Calu3 (cell line): ENCODE measurements around the gene CACNA2D3. TPM values are rescaled to one million over a fixed set of nuclear protein-coding genes. Genes with fewer than 3 reads are reported as not detected.

Experiments used
- BruUV-seq: library from RNA; stranded (reverse); fragments of 400-500 nt; replicated peaks from 2 replicates; lab custom pipeline; 2021; lab: Mats Ljungman, UMichigan
- CTCF ChIA-PET: fragments of 300-600 bp; sonication (Branson Sonifier 250); formaldehyde crosslinking; loops from one replicate; lab custom pipeline; 2022; ENCODE audit warnings: antibody characterized with exemption; lab: Charles Lee
- DNase-seq: peaks from one replicate; pipeline ENCODE4 v3.0.0; 2022
- H3K27ac Mint-ChIP-seq: one replicate; pipeline ENCODE4 v1.8.0; 2022; ENCODE audit warnings: mixed read lengths; ENCODE audit not compliant: unreplicated experiment
- H3K27me3 Mint-ChIP-seq: one replicate; pipeline ENCODE4 v1.8.0; 2022; ENCODE audit warnings: mixed read lengths; ENCODE audit not compliant: unreplicated experiment
- H3K36me3 Mint-ChIP-seq: one replicate; pipeline ENCODE4 v1.8.0; 2022; ENCODE audit warnings: mild to moderate bottlenecking, moderate library complexity, mixed read lengths; ENCODE audit not compliant: insufficient read depth, unreplicated experiment
- H3K4me1 Mint-ChIP-seq: one replicate; pipeline ENCODE4 v1.8.0; 2022; ENCODE audit warnings: mild to moderate bottlenecking, low read depth, mixed read lengths; ENCODE audit not compliant: unreplicated experiment
- H3K4me3 Mint-ChIP-seq: one replicate; pipeline ENCODE4 v1.8.0; 2022; ENCODE audit warnings: mild to moderate bottlenecking, low read depth, moderate library complexity, mixed read lengths; ENCODE audit not compliant: unreplicated experiment
- H3K9me3 Mint-ChIP-seq: one replicate; pipeline ENCODE4 v1.8.0; 2022; ENCODE audit warnings: low read depth, mixed read lengths; ENCODE audit not compliant: unreplicated experiment
- CTCF ChIP-seq: fragments of 200-600 bp; IDR thresholded peaks from one replicate; pipeline ENCODE4 v1.8.0; 2022; ENCODE audit warnings: antibody characterized with exemption; ENCODE audit not compliant: unreplicated experiment
- intact Hi-C: fragments of 100-400 bp; cut with micrococcal nuclease; formaldehyde crosslinking; loops from one replicate; pipeline ENCODE4 v1.10.0; 2022; ENCODE audit not compliant: unreplicated experiment
- total RNA-seq: library from RNA; stranded (reverse); gene quantifications from 2 replicates; pipeline ENCODE4 v1.2.3, GENCODE V29; 2022

CACNA2D3 gene
- total RNA-seq, 1 experiment from 2014 or later, result not detected

GRCh38 chr3:54520060-54520459, 397.7 kb downstream of the CACNA2D3 start:
- DNase-seq, result no peak
- Mint-ChIP-seq H3K4me3 (no peak overlapping the region), H3K27me3 (no peaks in the 10 kb centered on the region), H3K9me3 (peaks cover 13% of the 10 kb centered on the region), H3K27ac (no peak overlapping the region), H3K4me1 (no peaks in the 10 kb centered on the region), H3K36me3 (no peaks in the 10 kb centered on the region)
- CTCF ChIA-PET, result no interaction called here
- TF ChIP-seq CTCF, result no peak
- BruUV-seq, result no TSS peak
- intact Hi-C loops, result no loop called here

GRCh38 chr3:54527521-54527920, 405.2 kb downstream of the CACNA2D3 start:
- Mint-ChIP-seq H3K36me3 (no peaks in the 10 kb centered on the region), H3K27me3 (no peaks in the 10 kb centered on the region), H3K4me3 (no peak overlapping the region), H3K4me1 (no peaks in the 10 kb centered on the region), H3K27ac (no peak overlapping the region), H3K9me3 (peaks cover 19% of the 10 kb centered on the region)
- BruUV-seq, result no TSS peak
- no peak for TF ChIP-seq CTCF
- CTCF ChIA-PET, result no interaction called here
- intact Hi-C loops, result no loop called here
- no peak for DNase-seq

GRCh38 chr3:54527953-54528352, 405.6 kb downstream of the CACNA2D3 start:
- Mint-ChIP-seq H3K4me1 (no peaks in the 10 kb centered on the region), H3K36me3 (no peaks in the 10 kb centered on the region), H3K4me3 (no peak overlapping the region), H3K9me3 (peaks cover 16% of the 10 kb centered on the region), H3K27me3 (no peaks in the 10 kb centered on the region), H3K27ac (no peak overlapping the region)
- CTCF ChIA-PET, result no interaction called here
- no peak for TF ChIP-seq CTCF
- intact Hi-C loops, result no loop called here
- BruUV-seq, result no TSS peak
- no peak for DNase-seq

GRCh38 chr3:54528668-54529067, 406.3 kb downstream of the CACNA2D3 start:
- CTCF ChIA-PET, result no interaction called here
- no peak for TF ChIP-seq CTCF
- H3K27ac Mint-ChIP-seq, result no peak overlapping the region
- intact Hi-C loops, result no loop called here
- no peaks in the 10 kb centered on the region for H3K36me3 Mint-ChIP-seq
- H3K9me3 Mint-ChIP-seq, result peaks cover 15% of the 10 kb centered on the region
- H3K27me3 Mint-ChIP-seq, result no peaks in the 10 kb centered on the region
- no peaks in the 10 kb centered on the region for H3K4me1 Mint-ChIP-seq
- H3K4me3 Mint-ChIP-seq, result no peak overlapping the region
- DNase-seq, result no peak
- no TSS peak for BruUV-seq
